ENCODE data around the gene CAPRIN1. TPM values are rescaled to one million over a fixed set of nuclear protein-coding genes. Genes with fewer than 3 reads are reported as not detected.

CAPRIN1 gene
- total RNA-seq, 1 experiment from 2014 or later, result 301 TPM

GRCh38 chr11:34150494-34151151, 99.1 kb downstream of the CAPRIN1 start:
- Histone ChIP-seq H3K4ac (ENCODE audit: low read depth, low read length) (no peak overlapping the region), H3K23me2 (ENCODE audit: insufficient read length, low read depth, low read length, poor library complexity, severe bottlenecking) (no peaks in the 10 kb centered on the region), H2AFZ (ENCODE audit: low read length) (no peak overlapping the region), H3K4me1 (ENCODE audit: insufficient read depth, low read length) (no peaks in the 10 kb centered on the region), H2AK5ac (ENCODE audit: insufficient read length, low read length) (no peak overlapping the region), H3K18ac (ENCODE audit: insufficient read length, low read depth, low read length) (no peak overlapping the region), H3K27ac (ENCODE audit: insufficient read length, low read depth, low read length) (no peak overlapping the region), H3K9ac (ENCODE audit: extremely low read depth, insufficient read length, low read length) (no peak overlapping the region), H3K56ac (ENCODE audit: insufficient read length, low read depth, low read length) (no peak overlapping the region), H2BK15ac (ENCODE audit: low read depth, low read length) (no peak overlapping the region), H3K79me2 (ENCODE audit: insufficient read depth, low read length) (no peaks in the 10 kb centered on the region), H2BK20ac (ENCODE audit: low read depth, low read length, poor library complexity, severe bottlenecking) (no peak overlapping the region), H3K4me2 (ENCODE audit: insufficient read depth, insufficient read length, low read length) (no peak overlapping the region), H4K8ac (replicated peaks; ENCODE audit: insufficient read length, low read depth, low read length) (no peak overlapping the region), H3K27me3 (ENCODE audit: insufficient read depth, low read length) (no peaks in the 10 kb centered on the region), H4K20me1 (ENCODE audit: control insufficient read depth, insufficient read depth, insufficient read length) (no peaks in the 10 kb centered on the region), H3T11ph (ENCODE audit: low read length) (no peak overlapping the region), H3K23ac (ENCODE audit: insufficient read length, low read depth, low read length) (no peak overlapping the region), H3K14ac (ENCODE audit: insufficient read depth, low read length) (no peak overlapping the region), H2BK12ac (ENCODE audit: insufficient read length, low read depth, low read length) (no peak overlapping the region), H3K9me3 (ENCODE audit: control insufficient read depth, low read depth, low read length) (no peaks in the 10 kb centered on the region), H3K79me1 (ENCODE audit: insufficient read depth, low read depth, low read length, poor library complexity, severe bottlenecking) (no peaks in the 10 kb centered on the region), H4K5ac (ENCODE audit: insufficient read length, low read depth, low read length) (no peak overlapping the region), H2BK120ac (ENCODE audit: low read depth, low read length, poor library complexity, severe bottlenecking) (no peak overlapping the region), H4K91ac (ENCODE audit: insufficient read length, low read depth, low read length) (no peak overlapping the region), H2BK5ac (ENCODE audit: insufficient read length, low read length) (no peak overlapping the region)
- H3K27me3 Mint-ChIP-seq (ENCODE audit: low read depth), result no peaks in the 10 kb centered on the region
- H3K27ac Mint-ChIP-seq, result peak overlapping the region in 1 of 3 experiments; percentile 27; a peak in 1 of 7 replicates
- DNase-seq, result no peak
- WGBS (ENCODE audit: extremely low coverage, insufficient read length, low lambda C conversion rate), result no CpG with 5 or more reads among the region's 6 CpGs
- H3K36me3 Mint-ChIP-seq (ENCODE audit: insufficient read depth in 1 of 3, low read depth in 3 of 3), result peaks cover 32 to 51% (median 34%) of the 10 kb centered on the region in 3 experiments; a peak in 6 of 7 replicates
- no peak overlapping the region for H3K4me3 Mint-ChIP-seq
- H3K4me1 Mint-ChIP-seq, result no peaks in the 10 kb centered on the region
- TF ChIP-seq CTCF (conservative IDR thresholded peaks at IDR 0.05), result no peak
- H3K9me3 Mint-ChIP-seq, result no peaks in the 10 kb centered on the region

Other genes starting within 250 kb of the CAPRIN1 start
- 0.33 and 0.48 TPM in 2 replicates for gene LMO2, start 159.7 kb upstream of the CAPRIN1 start, total RNA-seq (2021)
- gene NAT10, start 53.9 kb downstream of the CAPRIN1 start, total RNA-seq (2021), result 99.3 and 103 TPM in 2 replicates